Left ventricle myocardium inferior (tissue), 1 donor: ENCODE data around the gene RBPJ. TPM values are rescaled to one million over a fixed set of nuclear protein-coding genes. Genes with fewer than 3 reads are reported as not detected.

ENCODE experiments used
- DNase-seq: peaks from one replicate; pipeline ENCODE4 v3.0.0-alpha.2; 2020
- H3K27ac ChIP-seq: fragments of 200-600 bp; replicated peaks from 2 replicates; pipeline ENCODE4 v1.8.0; 2021
- H3K27me3 ChIP-seq: fragments of 200-600 bp; 2 replicates; pipeline ENCODE4 v1.8.0; 2021; ENCODE audit warnings: low read depth
- H3K36me3 ChIP-seq: fragments of 200-600 bp; 2 replicates; pipeline ENCODE4 v1.8.0; 2021
- H3K4me1 ChIP-seq: fragments of 200-600 bp; 2 replicates; pipeline ENCODE4 v1.8.0; 2021
- H3K4me3 ChIP-seq: fragments of 200-600 bp; 2 replicates; pipeline ENCODE4 v1.8.0; 2021; ENCODE audit warnings: mild to moderate bottlenecking, moderate library complexity
- H3K9me3 ChIP-seq: fragments of 200-600 bp; replicated peaks from 2 replicates; pipeline ENCODE4 v1.8.0; 2021
- intact Hi-C: fragments of 100-400 bp; cut with micrococcal nuclease; formaldehyde crosslinking; loops from one replicate; pipeline ENCODE4 v1.11.0; 2022
- total RNA-seq: library from RNA; stranded (reverse); fragmentation: NEBNext Ultra II Directional; extraction: Animal tissue kit (Norgen Biotek cat#: 25700); gene quantifications from one replicate; pipeline ENCODE4 v1.2.1, GENCODE V29; 2021
- TF ChIP-seq, protein P1 (sequence below): fragments of 200-600 bp; IDR thresholded peaks from 2 replicates; pipeline ENCODE4 v1.8.0; 2021; ENCODE audit warnings: antibody characterized with exemption, mild to moderate bottlenecking, borderline replicate concordance
- donor health status: DM: no; HTN: yes; CAD: no; lungs with severe emphysema.

The RBPJ gene
- total RNA-seq, 1 donor from 2014 or later = 36.5 TPM

DNA sequence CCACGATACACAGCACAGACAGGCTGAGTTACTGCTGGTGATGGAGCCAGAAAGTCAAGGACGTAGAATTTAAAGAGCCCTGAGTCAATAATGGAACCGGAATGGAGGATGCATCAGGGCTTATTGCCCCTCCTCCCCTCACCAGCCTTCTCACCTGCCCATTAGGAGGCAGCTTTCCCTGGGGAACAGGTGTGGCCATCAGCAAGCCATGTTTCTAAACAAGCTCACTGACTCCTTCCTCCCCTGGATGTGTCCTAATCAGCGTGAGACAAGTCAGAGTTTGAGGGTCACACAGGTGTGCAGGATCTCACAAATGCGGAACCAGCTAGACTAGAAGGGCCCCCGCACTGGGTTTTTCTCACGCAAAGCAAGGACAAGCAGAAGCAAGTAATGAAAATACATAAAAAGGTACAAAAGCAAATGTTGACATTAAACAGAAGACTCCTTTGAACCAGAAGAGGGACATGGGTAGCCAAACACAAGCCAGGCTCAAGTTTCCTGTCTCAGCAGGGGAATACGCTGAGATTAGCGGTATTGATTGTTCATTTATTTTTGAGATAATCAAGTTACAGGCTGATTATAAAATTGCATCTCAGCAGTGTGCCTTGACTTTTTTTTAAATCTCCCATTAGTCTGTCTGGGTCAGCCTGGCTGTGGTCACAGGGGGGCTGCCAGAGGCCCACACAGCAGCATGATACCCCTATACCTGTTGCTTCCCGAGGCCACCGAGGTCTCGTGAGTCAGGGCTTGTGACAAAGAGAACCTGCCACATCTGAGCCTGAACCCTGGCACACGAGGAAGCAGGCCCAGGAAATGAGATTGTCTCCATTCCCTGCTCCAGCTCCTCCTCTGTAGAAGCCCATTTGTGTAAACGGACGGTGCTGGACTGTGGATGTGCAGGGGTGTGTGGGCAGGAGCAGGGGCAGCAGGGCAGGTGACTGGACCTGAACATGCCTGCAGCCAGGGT, 132.0 kb downstream of the RBPJ start:
- no peak for DNase-seq
- intact Hi-C loops = loop anchor here (10.0 kb wide), 1 partner anchor 272 kb away; no protein-coding TSS in a partner anchor

GRCh38 chr4:26454961-26455360, 134.1 kb downstream of the RBPJ start:
- no peak for DNase-seq
- intact Hi-C loops = loop anchor here (10.0 kb wide), 1 partner anchor 270 kb away; no protein-coding TSS in a partner anchor
- Histone ChIP-seq H3K27me3 (no peaks in the 10 kb centered on the region), H3K27ac (no peak overlapping the region), H3K9me3 (peaks cover 14% of the 10 kb centered on the region), H3K36me3 (no peaks in the 10 kb centered on the region), H3K4me3 (no peak overlapping the region), H3K4me1 (no peaks in the 10 kb centered on the region)
- TF ChIP-seq, protein P1, sequence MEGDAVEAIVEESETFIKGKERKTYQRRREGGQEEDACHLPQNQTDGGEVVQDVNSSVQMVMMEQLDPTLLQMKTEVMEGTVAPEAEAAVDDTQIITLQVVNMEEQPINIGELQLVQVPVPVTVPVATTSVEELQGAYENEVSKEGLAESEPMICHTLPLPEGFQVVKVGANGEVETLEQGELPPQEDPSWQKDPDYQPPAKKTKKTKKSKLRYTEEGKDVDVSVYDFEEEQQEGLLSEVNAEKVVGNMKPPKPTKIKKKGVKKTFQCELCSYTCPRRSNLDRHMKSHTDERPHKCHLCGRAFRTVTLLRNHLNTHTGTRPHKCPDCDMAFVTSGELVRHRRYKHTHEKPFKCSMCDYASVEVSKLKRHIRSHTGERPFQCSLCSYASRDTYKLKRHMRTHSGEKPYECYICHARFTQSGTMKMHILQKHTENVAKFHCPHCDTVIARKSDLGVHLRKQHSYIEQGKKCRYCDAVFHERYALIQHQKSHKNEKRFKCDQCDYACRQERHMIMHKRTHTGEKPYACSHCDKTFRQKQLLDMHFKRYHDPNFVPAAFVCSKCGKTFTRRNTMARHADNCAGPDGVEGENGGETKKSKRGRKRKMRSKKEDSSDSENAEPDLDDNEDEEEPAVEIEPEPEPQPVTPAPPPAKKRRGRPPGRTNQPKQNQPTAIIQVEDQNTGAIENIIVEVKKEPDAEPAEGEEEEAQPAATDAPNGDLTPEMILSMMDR = no peak

More for the DNA sequence above, 132.0 kb downstream of the RBPJ start:
- Histone ChIP-seq H3K9me3 (peaks cover 14% of the 10 kb centered on the region), H3K36me3 (no peaks in the 10 kb centered on the region), H3K27me3 (no peaks in the 10 kb centered on the region), H3K4me1 (no peaks in the 10 kb centered on the region), H3K4me3 (no peak overlapping the region), H3K27ac (no peak overlapping the region)
- TF ChIP-seq, protein P1 = no peak

DNA sequence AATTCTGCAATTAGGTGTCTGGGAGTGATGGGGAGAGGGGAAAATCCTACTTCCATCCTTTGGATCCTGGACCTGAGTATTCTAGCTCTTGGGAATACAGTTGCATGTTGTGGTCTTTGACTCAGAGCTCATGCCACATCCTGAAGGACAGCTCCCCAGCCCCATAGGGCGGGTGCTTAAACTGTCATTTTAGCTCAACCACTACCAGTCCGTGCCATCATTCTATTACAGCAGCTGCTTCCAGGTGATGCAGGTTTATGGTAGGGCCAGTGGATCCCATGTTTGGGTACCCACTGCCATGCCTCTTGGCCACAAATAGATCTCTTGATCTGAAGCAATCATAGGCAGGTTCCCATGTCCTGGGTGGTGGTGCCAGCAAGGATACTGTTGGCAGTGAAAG, 134.8 kb downstream of the RBPJ start:
- DNase-seq = no peak
- Histone ChIP-seq H3K4me3 (no peak overlapping the region), H3K36me3 (no peaks in the 10 kb centered on the region), H3K27ac (no peak overlapping the region), H3K27me3 (no peaks in the 10 kb centered on the region), H3K4me1 (no peaks in the 10 kb centered on the region), H3K9me3 (peaks cover 14% of the 10 kb centered on the region)
- TF ChIP-seq, protein P1 = no peak
- intact Hi-C loops = loop anchor here (10.0 kb wide), 1 partner anchor 269 kb away; no protein-coding TSS in a partner anchor

DNA sequence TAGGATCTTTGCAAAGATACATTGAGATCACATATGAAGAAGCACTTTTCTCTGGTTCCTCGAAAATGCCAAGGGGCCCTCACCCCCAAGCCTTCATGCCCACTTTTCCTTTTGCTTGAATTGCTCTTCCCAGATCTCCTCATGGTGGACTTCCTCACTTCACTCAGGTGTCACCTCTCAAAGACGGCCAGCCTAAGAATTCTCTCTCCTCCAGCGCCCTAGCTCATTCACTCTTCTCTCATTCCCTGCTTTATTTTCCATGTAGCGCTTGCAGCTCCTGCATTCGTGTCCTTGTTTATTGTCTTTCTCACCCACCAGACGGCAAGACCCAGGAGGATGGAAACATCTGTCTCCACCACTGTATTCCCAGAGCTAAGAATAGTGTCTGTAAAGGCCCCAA, 136.6 kb downstream of the RBPJ start:
- Histone ChIP-seq H3K27me3 (no peaks in the 10 kb centered on the region), H3K36me3 (no peaks in the 10 kb centered on the region), H3K4me3 (no peak overlapping the region), H3K4me1 (no peaks in the 10 kb centered on the region), H3K9me3 (peaks cover 14% of the 10 kb centered on the region), H3K27ac (no peak overlapping the region)
- DNase-seq = no peak
- intact Hi-C loops = loop anchor here (10.0 kb wide), 1 partner anchor 267 kb away; no protein-coding TSS in a partner anchor
- TF ChIP-seq, protein P1 = no peak

DNA sequence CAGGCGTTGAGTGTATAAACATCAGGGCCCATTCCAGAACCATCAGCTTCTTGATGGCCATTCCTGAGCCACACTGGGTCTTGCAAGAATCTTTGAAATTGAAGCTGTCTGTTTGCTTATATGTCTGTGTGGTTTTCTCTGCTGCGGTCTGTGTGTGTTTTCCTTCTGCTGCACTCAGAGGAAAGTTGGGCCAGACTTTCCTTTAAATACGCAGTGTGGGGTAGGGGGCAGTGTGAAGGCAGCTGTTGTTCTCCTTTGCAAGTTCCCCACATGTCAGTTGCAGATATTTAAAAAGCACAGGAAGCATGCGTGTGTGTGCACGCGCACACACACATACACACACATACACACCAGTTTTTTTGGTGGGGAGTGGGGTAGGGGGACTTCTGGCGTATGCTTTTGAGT, 137.3 kb downstream of the RBPJ start:
- Histone ChIP-seq H3K9me3 (peaks cover 14% of the 10 kb centered on the region), H3K27ac (no peak overlapping the region), H3K27me3 (no peaks in the 10 kb centered on the region), H3K4me1 (no peaks in the 10 kb centered on the region), H3K36me3 (no peaks in the 10 kb centered on the region), H3K4me3 (no peak overlapping the region)
- TF ChIP-seq, protein P1 = no peak
- intact Hi-C loops = loop anchor here (10.0 kb wide), 1 partner anchor 267 kb away; no protein-coding TSS in a partner anchor
- DNase-seq = no peak
